IPS-NIHi7 (cell line): ENCODE data around the gene UBASH3A.

Experiments
- DNase-seq: peaks from one replicate; pipeline ENCODE4 v3.0.0; 2012; ENCODE audit warnings: mixed read lengths; ENCODE audit errors: extremely low spot score

The UBASH3A gene

GRCh38 chr21:42451941-42452340 lies 48.2 kb downstream of the UBASH3A start:
- DNase-seq, result no peak

DNA sequence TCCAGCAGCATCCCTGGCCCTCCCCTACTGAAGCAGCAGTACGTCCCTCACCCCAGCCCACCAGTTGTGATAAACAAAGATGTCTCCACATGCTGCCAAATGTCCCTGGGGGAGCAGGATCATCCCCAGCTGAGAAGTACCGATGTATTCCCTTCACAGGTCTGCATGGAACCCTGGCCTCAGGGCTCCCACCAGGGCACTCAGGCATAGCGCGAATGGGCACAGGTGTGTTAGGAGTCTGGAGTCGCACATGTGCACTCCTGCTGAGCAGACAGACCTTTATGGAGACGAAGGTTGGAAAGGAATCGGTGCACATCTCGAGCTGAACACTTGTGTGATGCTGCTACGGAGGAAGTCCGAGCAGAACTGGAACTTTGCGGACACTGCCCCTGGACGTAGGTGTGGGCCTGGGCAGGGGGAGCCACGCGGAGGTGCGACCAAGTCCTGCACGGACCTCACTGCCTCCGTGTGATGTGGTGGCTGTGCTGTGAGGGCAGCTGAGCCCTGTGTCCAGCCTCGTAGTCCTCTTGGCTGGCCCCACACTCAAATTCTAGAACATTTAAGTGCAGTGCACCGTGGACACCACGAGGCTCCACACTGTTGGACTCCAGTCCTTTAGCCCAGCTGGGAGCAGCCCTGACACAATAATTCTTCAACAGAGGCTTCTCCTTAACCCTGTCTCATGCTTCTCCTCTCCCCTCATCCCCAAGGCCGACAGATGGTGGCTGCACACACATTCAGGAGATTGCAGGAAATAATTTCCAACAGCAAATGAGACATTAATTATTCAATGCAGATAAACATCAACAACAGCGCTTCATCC lies 48.9 kb downstream of the UBASH3A start:
- no peak for DNase-seq

DNA sequence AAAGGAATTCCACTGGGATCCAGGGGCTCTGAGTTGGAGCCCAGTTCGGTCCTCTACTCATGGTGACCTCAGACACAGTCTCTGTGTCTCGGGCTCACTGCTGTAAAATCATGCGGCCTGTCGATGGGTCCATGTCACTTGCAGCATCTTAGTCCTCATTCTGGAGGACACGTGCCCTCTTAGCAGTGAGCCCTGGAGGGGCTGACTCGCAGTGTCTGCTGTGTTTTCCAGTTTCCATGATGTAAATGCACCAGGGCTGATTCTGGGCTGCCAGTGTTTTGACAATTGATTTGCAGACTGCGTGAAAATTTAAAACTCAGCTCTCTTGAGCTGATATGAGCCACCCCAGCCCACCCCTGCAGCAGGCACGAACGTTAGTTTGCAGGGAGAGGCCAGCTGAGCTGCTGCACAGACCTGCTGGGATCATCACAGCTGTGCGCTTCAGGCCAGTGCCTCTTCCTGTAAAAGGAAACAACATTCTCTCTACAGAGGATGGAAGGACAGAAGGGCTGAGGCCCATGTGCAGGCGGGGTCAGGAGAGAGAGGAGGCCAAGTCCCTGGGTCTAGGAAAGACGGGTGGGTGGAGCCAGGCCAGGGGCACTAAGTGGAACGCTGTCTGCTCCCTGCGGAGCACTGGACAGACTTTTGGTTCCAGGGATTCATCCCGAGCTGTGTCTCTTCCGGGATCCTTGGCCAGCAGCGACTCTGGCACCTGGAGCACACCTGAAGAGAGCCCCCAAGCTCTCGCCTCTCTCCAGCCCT lies 49.7 kb downstream of the UBASH3A start:
- no peak for DNase-seq

GRCh38 chr21:42453986-42454570 lies 50.4 kb downstream of the UBASH3A start:
- DNase-seq, result no peak

DNA sequence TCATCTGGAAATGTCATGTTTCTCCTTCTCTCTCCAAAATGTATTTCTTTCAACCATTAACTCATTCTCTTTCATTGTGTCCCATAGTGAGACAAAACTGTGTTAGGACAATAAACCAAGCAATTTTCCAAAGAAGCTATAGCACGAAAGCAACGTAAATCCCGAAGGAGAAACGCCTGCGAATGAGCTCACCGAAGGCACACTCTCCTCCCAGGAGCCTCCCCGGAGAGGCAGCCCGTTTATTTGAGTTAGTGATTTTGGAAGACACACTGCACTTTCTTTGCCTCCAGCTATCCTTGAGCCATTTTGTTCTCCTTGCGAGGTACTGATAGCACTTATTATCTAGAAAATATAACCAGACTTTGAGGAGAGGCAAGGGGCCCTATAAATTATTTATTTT lies 51.1 kb downstream of the UBASH3A start:
- no peak for DNase-seq

DNA sequence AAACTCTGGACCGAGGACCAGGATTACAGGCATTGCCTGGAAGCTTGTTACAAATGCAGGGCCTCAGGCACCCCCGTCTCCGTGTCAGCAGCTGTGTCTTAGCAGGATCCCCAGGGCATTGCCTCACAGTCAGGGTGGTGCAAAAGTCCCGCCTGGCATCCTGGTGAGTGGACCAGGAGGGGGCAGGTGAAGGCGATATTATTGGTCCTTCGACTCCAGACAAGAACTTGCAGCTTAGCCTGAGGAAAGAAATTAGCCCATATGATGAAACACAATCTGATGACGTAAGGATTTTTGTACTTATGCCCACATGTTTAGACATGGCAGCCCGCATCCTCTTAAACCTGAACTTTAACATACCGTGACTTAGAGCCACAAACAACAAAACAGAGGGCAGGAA lies 51.5 kb downstream of the UBASH3A start:
- DNase-seq, result no peak

GRCh38 chr21:42455754-42456440 lies 52.2 kb downstream of the UBASH3A start:
- DNase-seq, result no peak

- DNase-seq, result no peak
These were observed 52.8 kb downstream of the UBASH3A start for GRCh38 chr21:42456457-42456856.

- no peak for DNase-seq
These were observed 55.4 kb downstream of the UBASH3A start for GRCh38 chr21:42459082-42459460.

GRCh38 chr21:42459546-42460215 lies 56.0 kb downstream of the UBASH3A start:
- DNase-seq, result no peak

DNA sequence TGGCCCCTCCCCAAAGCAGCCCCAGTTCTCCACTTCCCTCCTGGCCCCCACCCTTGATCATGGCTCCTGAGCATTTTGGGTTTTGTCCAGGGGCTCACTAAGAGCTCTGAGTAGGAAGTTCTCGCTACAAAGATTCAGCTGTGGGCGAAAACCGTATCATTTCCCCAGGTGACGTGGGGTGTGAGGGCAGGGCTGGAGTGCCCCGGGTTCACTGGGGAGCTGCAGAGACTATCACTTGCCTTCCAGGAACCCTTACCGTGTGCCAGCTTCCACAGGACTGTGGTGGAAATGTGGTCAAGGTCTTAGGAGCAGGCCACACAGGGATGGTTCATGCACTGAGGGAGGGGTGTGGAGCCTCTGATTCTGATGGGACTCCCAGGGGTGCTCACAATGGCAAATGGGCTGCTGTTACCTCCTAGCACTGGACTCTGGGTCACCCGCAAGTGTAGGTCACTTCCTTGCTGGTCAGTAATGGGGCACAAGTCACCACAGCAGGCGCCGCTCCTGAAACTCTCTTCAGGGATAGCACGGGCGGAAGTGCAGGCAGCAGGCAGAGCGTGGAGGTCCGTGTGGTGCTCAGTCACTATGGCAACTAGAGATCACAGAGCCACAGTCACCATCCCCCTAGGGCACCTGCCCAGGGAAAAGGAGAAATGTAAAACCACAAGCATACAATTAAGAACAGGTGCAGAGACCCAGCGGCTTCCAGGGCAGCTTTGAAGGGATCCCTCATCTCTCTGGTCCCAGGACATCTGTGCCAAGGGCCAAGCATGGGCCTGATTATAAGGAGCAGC lies 56.9 kb downstream of the UBASH3A start:
- no peak for DNase-seq

DNA sequence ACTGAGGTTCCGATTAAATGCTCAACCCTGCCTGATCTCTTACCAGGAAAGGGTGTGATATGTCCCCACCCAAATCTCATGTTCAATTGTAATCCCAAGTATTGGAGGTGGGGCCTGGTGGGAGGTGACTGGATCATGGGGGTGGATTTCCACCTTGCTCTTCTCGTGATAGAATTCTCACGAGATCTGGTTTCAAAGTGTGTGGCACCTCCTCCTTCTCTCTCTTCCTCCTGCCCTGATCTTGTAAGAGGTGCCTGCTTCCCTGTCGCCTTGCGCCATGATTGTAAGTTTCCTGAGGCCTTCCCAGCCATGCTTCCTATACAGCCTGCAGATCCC lies 57.5 kb downstream of the UBASH3A start:
- DNase-seq, result no peak

- DNase-seq, result no peak
These were observed 58.5 kb downstream of the UBASH3A start for GRCh38 chr21:42461881-42462877.

- DNase-seq, result no peak
These were observed 60.3 kb downstream of the UBASH3A start for GRCh38 chr21:42463861-42464515.

- no peak for DNase-seq
These were observed 61.5 kb downstream of the UBASH3A start for GRCh38 chr21:42465008-42465802.

GRCh38 chr21:42465803-42466127 lies 62.1 kb downstream of the UBASH3A start:
- no peak for DNase-seq

DNA sequence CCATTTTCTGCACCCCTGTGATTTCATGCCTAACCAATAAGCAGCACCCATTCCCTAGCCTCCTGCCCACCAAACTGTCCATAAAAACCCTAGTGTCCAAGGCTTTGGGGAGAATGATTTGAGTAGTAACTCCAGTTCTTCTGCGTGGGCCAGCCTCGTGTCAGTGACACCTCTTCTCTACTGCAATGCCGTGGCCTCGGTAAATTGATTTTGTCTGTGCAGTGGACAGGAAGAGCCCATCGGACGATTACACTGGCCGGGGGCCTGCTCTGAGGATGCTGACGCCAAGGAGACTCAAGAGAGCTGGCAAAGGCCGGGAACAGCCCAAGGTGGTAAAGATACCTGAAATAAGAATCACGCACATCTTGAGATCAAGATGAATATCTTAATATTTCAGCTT lies 63.0 kb downstream of the UBASH3A start:
- no peak for DNase-seq
